ENCODE measurements around the gene ANAPC16. TPM values are rescaled to one million over a fixed set of nuclear protein-coding genes. Genes with fewer than 3 reads are reported as not detected.
"Not testable (repeated sequence)": the region's sequence is repeated elsewhere in the genome, so short reads cannot be mapped to it uniquely, and the experiment has no call there.

The ANAPC16 gene
- total and polyA plus RNA-seq, 8 donors, result 86.0 to 167 (median 152) TPM

- TF ChIP-seq, protein P1, sequence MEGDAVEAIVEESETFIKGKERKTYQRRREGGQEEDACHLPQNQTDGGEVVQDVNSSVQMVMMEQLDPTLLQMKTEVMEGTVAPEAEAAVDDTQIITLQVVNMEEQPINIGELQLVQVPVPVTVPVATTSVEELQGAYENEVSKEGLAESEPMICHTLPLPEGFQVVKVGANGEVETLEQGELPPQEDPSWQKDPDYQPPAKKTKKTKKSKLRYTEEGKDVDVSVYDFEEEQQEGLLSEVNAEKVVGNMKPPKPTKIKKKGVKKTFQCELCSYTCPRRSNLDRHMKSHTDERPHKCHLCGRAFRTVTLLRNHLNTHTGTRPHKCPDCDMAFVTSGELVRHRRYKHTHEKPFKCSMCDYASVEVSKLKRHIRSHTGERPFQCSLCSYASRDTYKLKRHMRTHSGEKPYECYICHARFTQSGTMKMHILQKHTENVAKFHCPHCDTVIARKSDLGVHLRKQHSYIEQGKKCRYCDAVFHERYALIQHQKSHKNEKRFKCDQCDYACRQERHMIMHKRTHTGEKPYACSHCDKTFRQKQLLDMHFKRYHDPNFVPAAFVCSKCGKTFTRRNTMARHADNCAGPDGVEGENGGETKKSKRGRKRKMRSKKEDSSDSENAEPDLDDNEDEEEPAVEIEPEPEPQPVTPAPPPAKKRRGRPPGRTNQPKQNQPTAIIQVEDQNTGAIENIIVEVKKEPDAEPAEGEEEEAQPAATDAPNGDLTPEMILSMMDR (IDR thresholded peaks at IDR 0.05), result no peak
- no peak overlapping the region for H3K27ac ChIP-seq
These were observed 51.6 kb downstream of the ANAPC16 start for GRCh38 chr10:72267381-72267780.

GRCh38 chr10:72267819-72268399 lies 52.1 kb downstream of the ANAPC16 start:
- Histone ChIP-seq H3K27ac (no peak overlapping the region), H3K27me3 (no peaks in the 10 kb centered on the region), H3K4me3 (no peak overlapping the region), H3K36me3 (no peaks in the 10 kb centered on the region), H3K4me1 (peaks cover 3 to 22% of the 10 kb centered on the region in 2 donors), H3K9me3 (no peaks in the 10 kb centered on the region)
- intact Hi-C loops (cut with DNase I), result no loop called here
- ATAC-seq (no peak), DNase-seq (peak in 1 of 4 donors; percentile 58)
- TF ChIP-seq, protein P1 (IDR thresholded peaks at IDR 0.05), result no peak

More at GRCh38 chr10:72267381-72267780, 51.6 kb downstream of the ANAPC16 start:
- DNase-seq (no peak), ATAC-seq (no peak)
- intact Hi-C loops (cut with DNase I), result no loop called here
- Histone ChIP-seq H3K9me3 (no peaks in the 10 kb centered on the region), H3K36me3 (no peaks in the 10 kb centered on the region), H3K4me1 (peaks cover 0 to 18% of the 10 kb centered on the region in 2 donors), H3K4me3 (no peak overlapping the region), H3K27me3 (no peaks in the 10 kb centered on the region)

DNA sequence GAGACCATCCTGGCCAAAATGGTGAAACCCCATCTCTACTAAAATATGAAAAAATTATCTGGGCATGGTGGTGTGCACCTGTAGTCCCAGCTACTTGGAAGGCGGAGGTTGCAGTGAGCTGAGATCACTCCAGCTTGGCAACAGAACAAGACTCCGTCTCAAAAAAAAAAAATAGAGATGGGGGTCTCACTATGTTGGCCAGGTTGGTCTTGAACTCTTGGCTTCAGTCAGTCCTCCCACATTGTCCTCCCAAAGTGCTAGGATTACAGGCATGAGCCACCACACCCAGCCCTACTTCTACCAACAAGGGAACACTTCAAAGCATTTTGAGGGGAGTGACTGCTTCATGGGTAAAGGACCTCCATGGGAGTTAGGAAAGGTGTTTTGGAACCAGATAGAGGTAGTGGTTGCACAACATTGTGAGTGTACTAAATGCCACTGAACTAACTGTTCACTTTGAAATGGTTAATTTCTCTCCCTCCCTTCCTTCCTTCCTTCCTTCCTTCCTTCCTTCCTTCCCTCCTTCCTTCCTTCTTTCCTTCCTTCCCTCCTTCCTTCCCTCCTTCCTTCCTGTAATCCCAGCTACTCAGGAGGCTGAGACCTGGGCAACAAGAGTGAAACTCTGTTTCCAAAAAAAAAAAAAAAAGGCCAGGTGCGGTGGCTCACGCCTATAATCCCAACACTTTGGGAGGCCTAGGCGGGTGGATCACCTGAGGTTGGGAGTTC lies 52.8 kb downstream of the ANAPC16 start:
- intact Hi-C loops (cut with DNase I); H3K27ac ChIP-seq; H3K4me3 ChIP-seq; H3K9me3 ChIP-seq; H3K27me3 ChIP-seq; H3K36me3 ChIP-seq; ATAC-seq: not testable (repeated sequence)
- peak in 1 of 4 donors; percentile 0 for DNase-seq
- H3K4me1 ChIP-seq, result peaks cover 4 to 19% of the 10 kb centered on the region in 2 donors

DNA sequence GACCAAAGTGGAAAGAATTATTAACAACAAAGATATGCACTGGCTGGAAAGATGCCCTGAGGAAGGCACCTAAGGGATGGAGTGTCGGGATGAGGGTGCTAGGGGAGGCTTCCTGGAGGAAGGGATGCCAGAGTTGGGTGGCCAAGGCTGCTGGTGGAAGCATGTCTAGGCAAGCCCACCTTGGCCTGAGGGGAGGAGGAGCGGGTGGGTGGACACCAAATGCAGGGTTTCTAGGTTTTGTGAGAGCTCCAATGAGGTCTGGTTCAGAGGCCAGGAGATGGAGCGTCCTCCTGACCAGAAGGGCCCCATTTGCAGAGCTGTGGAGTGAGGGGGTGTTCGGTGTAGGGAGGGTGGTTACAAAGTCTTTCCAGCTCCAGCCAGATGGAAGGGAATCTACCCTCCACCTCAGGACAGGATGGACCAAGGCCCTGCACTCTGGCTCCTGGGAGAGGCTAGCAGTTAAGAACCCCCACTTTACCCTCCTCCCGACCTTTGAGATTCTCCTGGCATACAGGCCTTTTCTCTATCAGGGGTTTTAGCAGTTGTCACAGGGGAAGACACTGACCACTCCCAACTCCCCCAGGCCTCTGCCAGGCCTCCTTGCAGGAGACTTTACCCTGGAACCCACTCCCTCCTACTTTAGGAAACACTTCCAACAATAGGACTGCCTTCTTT lies 54.9 kb downstream of the ANAPC16 start:
- intact Hi-C loops (cut with DNase I), result loop anchor here in 1 of 2 donors (10.0 kb wide), 1 partner anchor 64 kb away; no protein-coding TSS in a partner anchor
- peak overlapping the region in 1 of 2 donors; percentile 87 for H3K27ac ChIP-seq

GRCh38 chr10:72272689-72273409 lies 57.0 kb downstream of the ANAPC16 start:
- Histone ChIP-seq H3K4me1 (peaks cover 16 to 49% of the 10 kb centered on the region in 2 donors), H3K36me3 (peaks cover 0 to 20% of the 10 kb centered on the region in 2 donors), H3K27me3 (no peaks in the 10 kb centered on the region), H3K4me3 (peak overlapping the region; percentile 73 to 96), H3K27ac (peak overlapping the region; percentile 87 to 99), H3K9me3 (no peaks in the 10 kb centered on the region)
- DNase-seq (peak; percentile 87 to 94 (median 91)), ATAC-seq (peak; percentile 67)
- TF ChIP-seq, protein P1 (IDR thresholded peaks at IDR 0.05), result peak in 1 of 2 donors; percentile 9
- intact Hi-C loops (cut with DNase I), result loop anchor here in 1 of 2 donors (10.0 kb wide), 1 partner anchor 62 kb away; no protein-coding TSS in a partner anchor

More for the DNA sequence above, 54.9 kb downstream of the ANAPC16 start:
- no peak overlapping the region for H3K4me3 ChIP-seq
- no peaks in the 10 kb centered on the region for H3K9me3 ChIP-seq
- ATAC-seq (no peak), DNase-seq (peak in 1 of 4 donors; percentile 26)
- H3K27me3 ChIP-seq, result no peaks in the 10 kb centered on the region
- TF ChIP-seq, protein P1 (IDR thresholded peaks at IDR 0.05), result no peak
- H3K36me3 ChIP-seq, result peaks cover 0 to 13% of the 10 kb centered on the region in 2 donors
- peaks cover 12 to 30% of the 10 kb centered on the region in 2 donors for H3K4me1 ChIP-seq

Data from left lung (tissue), 10 donors.